Right renal pelvis (tissue), 4 donors: ENCODE results near the gene KRT71. TPM values are rescaled to one million over a fixed set of nuclear protein-coding genes. Genes with fewer than 3 reads are reported as not detected.
"Not testable (repeated sequence)": the region's sequence is repeated elsewhere in the genome, so short reads cannot be mapped to it uniquely, and the experiment has no call there.

ENCODE experiments used
- DNase-seq, 4 donors: peaks; one replicate each; pipeline ENCODE4 v3.0.0-alpha.2; 2013; ENCODE audit warnings: low read depth in 4 of 4, low spot score in 3 of 4, missing footprints in 1 of 4
- polyA plus RNA-seq, 4 donors: library from polyadenylated mRNA; unstranded; fragments of 120-200 nt; gene quantifications; one replicate each; pipeline ENCODE4 v1.2.1, GENCODE V29; 2013; ENCODE audit not compliant: insufficient read length in 4 of 4

The KRT71 gene
- polyA plus RNA-seq, 4 donors, result not detected

GRCh38 chr12:52501490-52501889 is 51.5 kb downstream of the KRT71 start:
- no peak for DNase-seq

- DNase-seq, result not testable (repeated sequence)
Measured at GRCh38 chr12:52500574-52500973, 52.4 kb downstream of the KRT71 start.

GRCh38 chr12:52499806-52500560 is 53.0 kb downstream of the KRT71 start:
- no peak for DNase-seq

- DNase-seq, result no peak
Measured at GRCh38 chr12:52498946-52499345, 54.0 kb downstream of the KRT71 start.

GRCh38 chr12:52497975-52498374 is 55.0 kb downstream of the KRT71 start:
- DNase-seq, result no peak

GRCh38 chr12:52496590-52497071 is 56.3 kb downstream of the KRT71 start:
- no peak for DNase-seq

GRCh38 chr12:52496054-52496453 is 56.9 kb downstream of the KRT71 start:
- DNase-seq, result no peak

- peak in 2 of 4 donors; percentile 18 to 26 for DNase-seq
Measured at GRCh38 chr12:52495389-52495788, 57.6 kb downstream of the KRT71 start.

- DNase-seq, result no peak
Measured at GRCh38 chr12:52494518-52494917, 58.4 kb downstream of the KRT71 start.

- DNase-seq, result no peak
Measured at GRCh38 chr12:52494100-52494499, 58.8 kb downstream of the KRT71 start.

Other genes starting within 250 kb of the KRT71 start
- gene KRT83, start 231.7 kb downstream of the KRT71 start, polyA plus RNA-seq, result not detected
- not detected for gene KRT85, start 185.7 kb downstream of the KRT71 start, polyA plus RNA-seq
- not detected for gene KRT84, start 167.5 kb downstream of the KRT71 start, polyA plus RNA-seq
- gene KRT82, start 146.8 kb downstream of the KRT71 start, polyA plus RNA-seq, result not detected
- not detected for gene KRT75, start 118.8 kb downstream of the KRT71 start, polyA plus RNA-seq
- gene KRT6B, start 101.0 kb downstream of the KRT71 start, polyA plus RNA-seq, result not detected
- gene KRT6C, start 79.3 kb downstream of the KRT71 start, polyA plus RNA-seq, result not detected
- under 1 TPM in 1 of 4 donors, not detected in 3; 0.10 TPM for gene KRT6A, start 59.9 kb downstream of the KRT71 start, polyA plus RNA-seq
- 1 to 10 TPM in 2 of 4 donors, under 1 TPM in 2; 0.28 to 1.9 (median 0.98) TPM for gene KRT5, start 32.8 kb downstream of the KRT71 start, polyA plus RNA-seq
- gene KRT74, start 20.7 kb upstream of the KRT71 start, polyA plus RNA-seq, result not detected
- gene KRT72, start 48.3 kb upstream of the KRT71 start, polyA plus RNA-seq, result under 1 TPM in 1 of 4 donors, not detected in 3; 0.11 TPM
- gene KRT73, start 65.4 kb upstream of the KRT71 start, polyA plus RNA-seq, result not detected
- not detected for gene KRT2, start 99.1 kb upstream of the KRT71 start, polyA plus RNA-seq
- gene KRT1, start 127.3 kb upstream of the KRT71 start, polyA plus RNA-seq, result under 1 TPM; 0.07 to 0.43 (median 0.29) TPM
- not detected for gene KRT77, start 150.4 kb upstream of the KRT71 start, polyA plus RNA-seq
- not detected for gene KRT76, start 224.2 kb upstream of the KRT71 start, polyA plus RNA-seq
- not detected for gene KRT3, start 243.0 kb upstream of the KRT71 start, polyA plus RNA-seq